AG04449 (cell line): ENCODE results near the gene SGIP1.

Experiments used
- CTCF ChIA-PET: fragments of 350-600 bp; formaldehyde crosslinking; extraction: SDS; loops from one replicate; lab custom pipeline; 2021; ENCODE audit warnings: antibody characterized with exemption; lab: Yijun Ruan, JAX
- POLR2A ChIA-PET: fragments of 400-600, 350-600 bp; formaldehyde crosslinking; extraction: SDS; loops from one replicate; lab custom pipeline; 2020; ENCODE audit warnings: antibody characterized with exemption, inconsistent platforms; lab: Yijun Ruan, JAX
- DNase-seq: peaks from one replicate; pipeline ENCODE4 v3.0.0-alpha.2; 2010; ENCODE audit warnings: low read depth, low spot score
- H3K4me3 ChIP-seq: 2 replicates; pipeline ENCODE4 v1.5.1; 2011; ENCODE audit warnings: low read depth, mild to moderate bottlenecking, control low read depth, low read length
- CTCF ChIP-seq: IDR thresholded peaks from one replicate; pipeline ENCODE4 v1.5.1; 2011; ENCODE audit warnings: mild to moderate bottlenecking, moderate library complexity, low read length, control low read depth, inconsistent platforms; ENCODE audit not compliant: insufficient read depth; ENCODE audit errors: missing control alignments

SGIP1 gene

GRCh38 chr1:66532798-66533783, 862 bp upstream of the SGIP1 start:
- H3K4me3 ChIP-seq: peak overlapping the region; percentile 65
- CTCF ChIA-PET: interaction anchor here (1.8 to 8.2 kb wide), 4 partner anchors 11 to 193 kb away, joined by 5 to 43 read pairs (median 10); no protein-coding TSS in a partner anchor
- no peak for TF ChIP-seq CTCF
- POLR2A ChIA-PET: interaction anchor here (0.6 to 1.9 kb wide), 9 partner anchors 25 to 90 kb away, joined by 3 to 6 read pairs (median 3); no protein-coding TSS in a partner anchor
- peak; percentile 56 for DNase-seq

GRCh38 chr1:66535061-66535460, 1.1 kb downstream of the SGIP1 start:
- no peak for TF ChIP-seq CTCF
- ChIA-PET POLR2A (interaction anchor here (0.7 to 1.4 kb wide), 3 partner anchors 10 to 991 kb away, joined by 3 to 6 read pairs (median 3); no protein-coding TSS in a partner anchor), CTCF (interaction anchor here (1.1 to 8.2 kb wide), 5 partner anchors 9 to 190 kb away, joined by 3 to 43 read pairs (median 4); no protein-coding TSS in a partner anchor)

GRCh38 chr1:66535853-66536252, 1.9 kb downstream of the SGIP1 start:
- no peak for DNase-seq
- peak overlapping the region; percentile 65 for H3K4me3 ChIP-seq
- ChIA-PET CTCF (interaction anchor here (0.8 to 8.2 kb wide), 5 partner anchors 20 to 191 kb away, joined by 3 to 43 read pairs (median 4); no protein-coding TSS in a partner anchor), POLR2A (interaction anchor here (1.0 kb wide), 1 partner anchor 9 kb away, joined by 3 read pairs; no protein-coding TSS in a partner anchor)
- no peak for TF ChIP-seq CTCF

More at GRCh38 chr1:66535061-66535460, 1.1 kb downstream of the SGIP1 start:
- no peak for DNase-seq
- peak overlapping the region; percentile 65 for H3K4me3 ChIP-seq

- no peak overlapping the region; the same call in 1 of the 2 replicates for H3K4me3 ChIP-seq
- ChIA-PET POLR2A (interaction anchor here (1.2 kb wide), 1 partner anchor 35 kb away, joined by 4 read pairs; no protein-coding TSS in a partner anchor), CTCF (interaction anchor here (8.2 kb wide), 1 partner anchor 33 kb away, joined by 43 read pairs; no protein-coding TSS in a partner anchor)
- no peak for TF ChIP-seq CTCF
- no peak for DNase-seq
Observed at GRCh38 chr1:66537718-66538117, 3.8 kb downstream of the SGIP1 start.

- no peak overlapping the region for H3K4me3 ChIP-seq
Observed at GRCh38 chr1:66539491-66539890, 5.5 kb downstream of the SGIP1 start.

More at GRCh38 chr1:66539491-66539890, 5.5 kb downstream of the SGIP1 start:
- no peak for TF ChIP-seq CTCF
- CTCF ChIA-PET: interaction anchor here (1.1 kb wide), 1 partner anchor 49 kb away, joined by 3 read pairs; no protein-coding TSS in a partner anchor
- POLR2A ChIA-PET: no interaction called here
- no peak for DNase-seq
